Skeletal muscle tissue (tissue), 4 donors: Measurements from ENCODE around the gene S100A13. TPM values are rescaled to one million over a fixed set of nuclear protein-coding genes. Genes with fewer than 3 reads are reported as not detected.

Source experiments
- H3K27ac ChIP-seq: one replicate; pipeline ENCODE4 v1.7.0; 2013; ENCODE audit warnings: mild to moderate bottlenecking, low read depth, low read length, inconsistent platforms
- H3K27me3 ChIP-seq, 3 donors: one replicate each; pipeline ENCODE4 v1.7.0; 2013; ENCODE audit warnings: low read length in 3 of 3; ENCODE audit not compliant: control insufficient read depth in 3 of 3, insufficient read depth in 3 of 3
- H3K36me3 ChIP-seq, 3 donors: one replicate each; pipeline ENCODE4 v1.7.0; 2013; ENCODE audit warnings: low read length in 3 of 3; ENCODE audit not compliant: control insufficient read depth in 3 of 3, insufficient read depth in 3 of 3
- H3K4me1 ChIP-seq, 3 donors: one replicate each; pipeline ENCODE4 v1.7.0; 2013; ENCODE audit warnings: low read length in 3 of 3, mild to moderate bottlenecking in 3 of 3; ENCODE audit not compliant: control insufficient read depth in 3 of 3, insufficient read depth in 3 of 3
- H3K4me3 ChIP-seq, 3 donors: one replicate each; pipeline ENCODE4 v1.7.0; 2013; ENCODE audit warnings: low read length in 3 of 3
- H3K9ac ChIP-seq, 3 donors: one replicate each; pipeline ENCODE4 v1.7.0; 2013; ENCODE audit warnings: low read length in 3 of 3, mild to moderate bottlenecking in 3 of 3, moderate library complexity in 2 of 3, low read depth in 1 of 3
- H3K9me3 ChIP-seq, 3 donors: one replicate each; pipeline ENCODE4 v1.7.0; 2013; ENCODE audit warnings: low read length in 3 of 3; ENCODE audit not compliant: control insufficient read depth in 3 of 3
- total RNA-seq: library from RNA; depleted of rRNA; stranded (reverse); fragments of >200 nt; gene quantifications from one replicate; pipeline ENCODE4 v1.2.3, GENCODE V29; 2014
- donor health status: Osteomylitis.

S100A13 gene
- total RNA-seq, 1 donor from 2014 or later: 55.3 TPM

DNA sequence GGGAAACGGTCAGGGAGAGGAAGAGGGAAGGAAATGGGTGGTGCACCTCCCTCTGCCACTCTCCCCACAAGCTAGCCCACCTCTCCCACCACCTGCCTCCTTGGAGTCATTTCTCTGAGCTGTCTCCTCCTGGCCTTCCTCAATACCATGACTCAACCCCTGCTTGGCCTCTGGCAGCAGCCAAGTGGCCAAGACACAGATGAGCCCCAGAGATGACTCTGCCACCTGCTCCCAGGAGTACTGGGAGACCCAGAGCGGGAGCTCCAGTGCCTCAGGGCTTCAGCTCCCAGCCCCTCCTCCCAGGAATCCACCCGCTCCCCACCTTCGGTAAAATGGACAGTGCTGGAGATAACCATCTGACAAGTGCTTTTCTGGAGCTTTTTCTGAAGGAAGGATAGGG is 17.0 kb downstream of the S100A13 start:
- peak overlapping the region; percentile 85 for H3K27ac ChIP-seq
- H3K36me3 ChIP-seq: peaks cover 11 to 18% (median 14%) of the 10 kb centered on the region in 3 donors
- H3K27me3 ChIP-seq: no peaks in the 10 kb centered on the region
- peaks cover 45 to 53% (median 45%) of the 10 kb centered on the region in 3 donors for H3K4me1 ChIP-seq
- H3K9ac ChIP-seq: no peak overlapping the region
- no peaks in the 10 kb centered on the region for H3K9me3 ChIP-seq
- H3K4me3 ChIP-seq: no peak overlapping the region

DNA sequence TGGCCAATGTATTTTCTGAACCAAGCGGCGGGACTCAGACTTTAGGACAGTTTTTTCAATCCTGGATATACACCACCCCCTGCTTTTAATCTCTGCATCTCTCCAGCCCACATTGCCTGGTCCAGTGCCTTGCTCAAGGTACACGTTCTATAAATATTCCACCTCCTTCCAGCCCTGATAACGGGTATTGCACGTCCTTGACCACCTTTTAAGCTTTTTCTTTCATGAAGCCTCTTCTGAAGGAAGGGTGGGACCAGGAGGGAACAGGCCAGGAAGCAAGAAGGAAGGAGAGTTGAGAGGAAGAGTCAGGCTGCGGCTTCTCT is 17.8 kb downstream of the S100A13 start:
- H3K4me1 ChIP-seq: peaks cover 45 to 53% (median 45%) of the 10 kb centered on the region in 3 donors
- H3K9me3 ChIP-seq: no peaks in the 10 kb centered on the region
- peaks cover 11 to 18% (median 14%) of the 10 kb centered on the region in 3 donors for H3K36me3 ChIP-seq
- peak overlapping the region; percentile 85 for H3K27ac ChIP-seq
- H3K9ac ChIP-seq: peak overlapping the region in 2 of 3 donors; percentile 71 to 82
- H3K4me3 ChIP-seq: peak overlapping the region in 2 of 3 donors; percentile 60 to 63
- no peaks in the 10 kb centered on the region for H3K27me3 ChIP-seq

DNA sequence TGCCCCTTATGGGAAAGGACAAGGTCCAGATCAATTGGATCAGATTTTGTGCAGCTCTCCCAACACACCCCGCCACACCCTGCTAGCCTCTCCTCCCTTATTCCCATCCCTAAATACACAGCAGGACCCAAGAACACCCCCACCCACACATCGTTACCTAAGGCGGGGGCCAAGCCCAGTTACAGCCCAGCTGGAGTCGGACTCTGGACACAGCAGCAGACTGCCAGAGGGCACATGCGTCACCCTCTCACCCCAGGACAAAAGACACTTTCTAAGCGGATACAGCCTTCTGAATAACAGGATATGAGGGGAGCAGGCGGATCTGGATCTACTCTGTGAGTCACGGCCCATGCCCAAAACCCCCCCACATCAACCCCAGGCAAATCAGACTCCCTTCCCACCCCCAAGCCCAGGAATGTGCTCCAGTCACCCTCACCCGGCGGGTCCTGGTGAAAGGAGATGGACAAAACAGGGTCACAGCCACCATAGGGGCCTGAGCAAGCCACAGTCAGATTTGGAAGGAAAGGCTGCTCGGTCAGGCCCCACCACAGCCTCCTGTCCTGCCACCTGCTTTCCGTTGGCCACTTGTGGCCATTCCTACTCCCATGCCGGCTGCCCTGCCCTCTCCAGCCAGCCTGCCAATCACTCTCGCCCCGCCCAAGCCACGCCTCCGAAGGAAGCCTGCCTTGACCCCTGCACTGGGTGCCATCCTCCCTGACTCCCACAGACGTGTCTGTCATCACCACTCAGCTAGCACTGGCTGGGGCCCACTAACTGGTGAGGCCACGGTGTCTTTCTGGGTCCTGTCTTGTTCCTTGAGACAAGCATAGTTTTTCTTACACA is 18.3 kb downstream of the S100A13 start:
- H3K9ac ChIP-seq: peak overlapping the region; percentile 71 to 82 (median 74)
- H3K4me3 ChIP-seq: peak overlapping the region; percentile 63 to 74 (median 63)
- peaks cover 11 to 18% (median 14%) of the 10 kb centered on the region in 3 donors for H3K36me3 ChIP-seq
- no peaks in the 10 kb centered on the region for H3K27me3 ChIP-seq
- no peaks in the 10 kb centered on the region for H3K9me3 ChIP-seq
- peak overlapping the region; percentile 85 for H3K27ac ChIP-seq
- peaks cover 45 to 53% (median 45%) of the 10 kb centered on the region in 3 donors for H3K4me1 ChIP-seq

DNA sequence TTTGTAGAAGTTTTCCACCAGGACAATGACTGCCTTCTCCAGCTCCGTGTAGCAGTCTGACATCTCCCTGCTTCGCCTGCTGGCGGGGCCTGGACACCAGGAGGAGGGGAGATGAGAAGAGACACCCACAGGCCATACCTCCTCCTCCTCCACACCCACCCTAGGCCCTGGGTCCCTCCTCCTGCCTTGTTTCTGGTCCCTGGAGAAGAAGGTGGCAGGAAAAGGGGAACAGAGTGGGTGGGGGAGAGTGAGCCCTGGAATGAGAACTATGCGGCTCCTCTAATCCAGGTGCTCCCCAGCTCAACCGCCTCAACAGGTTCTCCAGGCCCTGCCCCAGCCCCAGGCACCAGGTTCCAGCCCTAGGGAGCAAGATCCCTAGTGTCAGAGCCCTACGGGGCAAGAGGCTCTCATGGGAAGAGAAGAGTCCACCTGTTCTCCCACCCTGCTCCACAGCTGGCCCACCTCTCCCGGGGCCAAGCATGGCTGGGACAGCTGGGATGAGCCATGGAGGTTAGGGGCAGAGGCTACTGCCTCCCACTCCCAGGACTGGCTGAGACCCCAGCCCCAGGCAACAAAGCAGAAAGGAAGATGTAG is 19.1 kb downstream of the S100A13 start:
- Histone ChIP-seq H3K9ac (peak overlapping the region; percentile 71 to 82 (median 74)), H3K9me3 (no peaks in the 10 kb centered on the region), H3K4me3 (peak overlapping the region; percentile 63 to 74 (median 63)), H3K27ac (peak overlapping the region; percentile 85), H3K27me3 (no peaks in the 10 kb centered on the region), H3K36me3 (peaks cover 11 to 18% (median 14%) of the 10 kb centered on the region in 3 donors), H3K4me1 (peaks cover 41 to 50% (median 43%) of the 10 kb centered on the region in 3 donors)

DNA sequence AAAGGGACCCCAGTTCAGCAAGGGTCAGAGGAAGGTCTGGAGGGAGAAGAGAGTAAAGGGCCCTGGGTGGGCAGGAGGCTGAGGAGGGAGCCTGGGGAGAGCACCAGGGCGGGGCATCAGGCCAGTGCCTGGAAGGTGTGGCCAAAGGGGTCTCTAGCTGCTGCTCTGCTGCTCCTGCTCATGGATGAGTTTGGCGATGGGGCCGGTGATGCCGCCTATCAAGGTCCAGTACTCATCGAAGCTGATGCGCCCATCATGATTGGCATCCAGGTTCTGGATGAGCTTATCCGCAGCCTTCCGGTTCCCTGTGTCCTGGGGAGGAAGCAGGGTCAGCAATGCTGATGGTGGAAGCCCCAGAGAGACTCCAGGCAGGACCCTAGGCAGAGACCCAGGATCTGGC is 19.9 kb downstream of the S100A13 start:
- Histone ChIP-seq H3K4me1 (peaks cover 39 to 47% (median 42%) of the 10 kb centered on the region in 3 donors), H3K9ac (peak overlapping the region in 1 of 3 donors; percentile 82), H3K9me3 (no peaks in the 10 kb centered on the region), H3K27me3 (no peaks in the 10 kb centered on the region), H3K4me3 (no peak overlapping the region), H3K36me3 (peaks cover 11 to 18% (median 14%) of the 10 kb centered on the region in 3 donors), H3K27ac (no peak overlapping the region)

DNA sequence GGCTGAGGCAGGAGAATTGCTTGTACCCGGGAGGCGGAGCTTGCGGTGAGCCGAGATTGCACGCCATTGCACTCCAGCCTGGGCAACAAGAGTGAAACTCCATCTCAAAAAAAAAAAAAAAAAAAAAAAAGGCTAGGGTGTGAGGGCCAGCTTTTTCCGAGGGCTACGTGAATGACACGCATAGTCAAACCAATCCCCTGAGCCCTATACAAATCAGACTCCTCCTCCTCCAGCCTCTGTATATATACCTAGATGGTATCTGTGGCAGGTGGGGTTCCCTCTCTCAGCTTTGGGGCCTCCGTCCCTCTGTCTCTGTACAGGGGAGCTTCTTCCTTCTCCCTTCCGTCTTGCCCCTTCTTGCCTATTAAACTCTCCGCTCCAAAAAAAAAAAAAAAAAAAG is 21.1 kb downstream of the S100A13 start:
- Histone ChIP-seq H3K27me3 (no peaks in the 10 kb centered on the region), H3K36me3 (peaks cover 11 to 18% (median 14%) of the 10 kb centered on the region in 3 donors), H3K27ac (no peak overlapping the region), H3K9me3 (no peaks in the 10 kb centered on the region), H3K4me1 (peaks cover 28 to 35% (median 34%) of the 10 kb centered on the region in 3 donors), H3K4me3 (no peak overlapping the region), H3K9ac (no peak overlapping the region)

DNA sequence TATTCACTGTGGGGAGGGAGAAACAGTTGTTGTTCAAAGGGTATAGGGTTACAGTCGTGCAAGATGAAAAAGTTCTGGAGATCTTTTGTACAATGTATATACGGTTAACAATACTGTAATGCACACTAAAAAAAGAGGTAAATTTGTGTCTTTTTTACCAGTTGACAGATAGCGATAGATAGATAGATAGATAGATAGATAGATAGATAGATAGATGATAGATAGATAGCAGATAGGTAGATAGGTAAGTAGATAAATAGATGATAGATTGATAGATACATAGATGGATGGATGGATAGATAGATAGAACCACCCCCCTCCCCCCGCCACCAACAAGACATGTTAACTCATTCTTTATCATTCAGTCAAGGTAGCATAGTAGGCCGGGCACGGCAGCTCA is 24.6 kb downstream of the S100A13 start:
- Histone ChIP-seq H3K4me1 (peaks cover under 1 to 9% (median 9%) of the 10 kb centered on the region in 3 donors), H3K36me3 (peaks cover 11 to 16% (median 13%) of the 10 kb centered on the region in 3 donors), H3K9ac (no peak overlapping the region), H3K4me3 (no peak overlapping the region), H3K9me3 (no peaks in the 10 kb centered on the region), H3K27ac (no peak overlapping the region), H3K27me3 (no peaks in the 10 kb centered on the region)

DNA sequence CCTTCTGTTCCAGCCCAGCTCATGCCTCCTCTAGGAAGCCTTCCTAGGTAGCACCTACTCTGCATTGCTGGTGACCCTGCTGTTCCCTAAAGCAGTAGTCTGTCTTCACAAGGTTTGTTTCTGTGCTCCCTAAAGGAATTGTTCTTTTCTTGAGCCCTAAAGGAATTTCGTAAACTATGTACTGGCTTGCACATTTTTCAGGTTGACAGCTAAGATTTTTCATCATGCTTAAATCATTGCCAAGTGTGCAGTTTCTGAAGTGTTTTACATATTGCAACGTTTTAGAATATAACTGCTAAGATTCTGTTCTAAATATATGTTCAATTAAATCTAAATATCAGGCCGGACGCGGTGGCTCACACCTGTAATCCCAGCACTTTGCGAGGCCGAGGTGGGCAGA is 27.5 kb downstream of the S100A13 start:
- H3K4me1 ChIP-seq: peaks cover 0 to 6% (median 4%) of the 10 kb centered on the region in 3 donors
- H3K9ac ChIP-seq: no peak overlapping the region
- no peak overlapping the region for H3K27ac ChIP-seq
- no peak overlapping the region for H3K4me3 ChIP-seq
- no peaks in the 10 kb centered on the region for H3K36me3 ChIP-seq
- no peaks in the 10 kb centered on the region for H3K9me3 ChIP-seq
- no peaks in the 10 kb centered on the region for H3K27me3 ChIP-seq

DNA sequence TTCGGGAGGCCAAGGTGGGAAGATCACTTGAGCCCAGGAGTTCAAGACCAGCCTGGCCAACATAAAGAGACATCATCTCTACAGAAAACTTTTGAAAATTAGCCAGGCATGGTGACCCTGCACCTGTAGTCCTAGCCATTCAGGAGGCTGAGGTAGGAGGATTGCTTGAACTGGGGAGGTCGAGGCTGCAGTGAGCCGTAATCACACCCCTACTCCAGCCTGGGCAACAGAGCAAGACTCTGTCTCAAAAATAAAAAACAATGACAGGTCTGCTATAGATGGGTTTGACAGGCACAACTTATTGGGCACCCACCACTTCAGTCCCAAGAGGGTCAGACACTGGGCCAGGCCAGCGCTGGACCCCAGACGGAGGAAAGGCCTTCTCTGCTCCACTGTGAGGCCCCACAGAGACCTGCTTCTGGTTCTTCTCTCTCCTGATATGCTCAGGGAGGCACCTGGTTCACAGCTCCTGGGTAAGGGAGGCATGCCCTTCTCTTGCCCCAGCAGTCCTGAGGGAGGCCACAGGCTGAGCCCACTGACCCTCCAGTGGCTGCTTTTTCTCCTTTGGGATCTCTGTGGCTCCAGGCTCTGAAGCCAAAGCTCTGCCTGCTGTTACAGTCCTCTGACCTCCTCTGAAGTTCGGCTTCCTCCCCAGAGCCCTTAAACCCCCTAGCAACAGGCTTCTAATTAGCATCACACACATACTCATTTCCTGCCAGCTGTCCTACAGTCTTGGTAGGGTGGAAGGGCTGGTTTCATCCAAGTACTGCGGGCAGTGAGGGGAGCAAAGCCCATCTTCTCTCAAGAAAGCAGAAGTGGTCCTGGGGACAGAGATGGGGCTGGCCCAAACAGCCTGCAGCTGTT is 28.8 kb downstream of the S100A13 start:
- Histone ChIP-seq H3K9ac (peak overlapping the region in 1 of 3 donors; percentile 33), H3K27ac (no peak overlapping the region), H3K27me3 (no peaks in the 10 kb centered on the region)

More for the DNA sequence above, 28.8 kb downstream of the S100A13 start:
- no peaks in the 10 kb centered on the region for H3K36me3 ChIP-seq
- H3K4me3 ChIP-seq: no peak overlapping the region
- peaks cover 0 to 6% (median 4%) of the 10 kb centered on the region in 3 donors for H3K4me1 ChIP-seq
- no peaks in the 10 kb centered on the region for H3K9me3 ChIP-seq
